GM18951 (cell line): Measurements from ENCODE around the gene UBTD2.

ENCODE experiments used
- POLR2A ChIP-seq: IDR thresholded peaks from 4 replicates; pipeline ENCODE4 v1.6.1; 2011; ENCODE audit warnings: mild to moderate bottlenecking; ENCODE audit not compliant: insufficient read length, insufficient read depth; ENCODE audit errors: extremely low read depth
- in situ Hi-C: fragments of 300-500 bp; cut with MboI; formaldehyde crosslinking; loops from one replicate; pipeline ENCODE4 v1.12.0; 2022; ENCODE audit warnings: low sequenced_read_pairs, mixed read lengths, inconsistent platforms; ENCODE audit not compliant: unreplicated experiment

UBTD2 gene

GRCh38 chr5:172283862-172284610, 472 bp upstream of the UBTD2 start:
- in situ Hi-C loops = loop anchor here (10.0 kb wide), 2 partner anchors 89 to 169 kb away; partner anchors contain the start of gene EFCAB9
- peak; percentile 88 for TF ChIP-seq POLR2A

GRCh38 chr5:172282272-172283019, 1.1 kb downstream of the UBTD2 start:
- no peak for TF ChIP-seq POLR2A
- in situ Hi-C loops = loop anchor here (10.0 kb wide), 2 partner anchors 88 to 168 kb away; partner anchors contain the start of gene EFCAB9

DNA sequence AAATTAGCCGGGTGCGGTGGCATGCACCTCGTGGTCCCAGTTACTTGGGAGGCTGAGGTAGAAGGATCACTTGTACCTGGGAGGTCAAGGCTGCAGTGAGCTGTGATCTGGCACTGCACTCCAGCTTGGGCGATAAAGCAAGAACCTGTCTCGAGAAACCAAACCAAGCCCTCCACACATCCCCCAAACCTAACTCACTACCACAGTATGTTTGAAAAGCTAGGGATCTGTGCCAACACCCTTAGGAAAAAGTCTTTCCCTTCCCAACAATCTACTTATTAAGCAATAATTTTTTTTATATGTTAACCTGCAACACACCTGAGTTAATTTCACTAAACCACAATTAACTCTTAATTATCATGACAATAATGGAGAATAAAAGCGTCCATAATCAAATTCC, 2.2 kb downstream of the UBTD2 start:
- no peak for TF ChIP-seq POLR2A
- in situ Hi-C loops = loop anchor here (10.0 kb wide), 2 partner anchors 87 to 167 kb away; partner anchors contain the start of gene EFCAB9

DNA sequence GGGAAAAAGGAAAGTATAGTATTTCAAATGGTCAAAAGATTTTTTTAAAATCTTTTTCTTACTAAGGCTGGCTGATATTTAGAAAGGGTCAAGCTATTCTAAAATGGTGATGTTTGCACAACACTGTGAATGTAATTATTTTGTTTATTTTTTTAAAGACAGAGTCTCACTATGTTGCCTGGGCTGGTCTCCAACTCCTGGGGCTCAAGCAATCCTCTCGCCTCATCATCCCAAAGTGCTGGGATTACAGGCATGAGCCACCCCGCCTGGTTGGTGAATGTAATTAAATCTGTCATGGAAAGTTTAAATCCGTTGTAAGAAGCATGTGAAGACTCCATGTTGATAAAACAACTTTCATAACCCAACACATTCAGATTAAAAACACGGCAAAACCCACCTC, 2.6 kb downstream of the UBTD2 start:
- TF ChIP-seq POLR2A = no peak
- in situ Hi-C loops = loop anchor here (10.0 kb wide), 2 partner anchors 86 to 166 kb away; partner anchors contain the start of gene EFCAB9

DNA sequence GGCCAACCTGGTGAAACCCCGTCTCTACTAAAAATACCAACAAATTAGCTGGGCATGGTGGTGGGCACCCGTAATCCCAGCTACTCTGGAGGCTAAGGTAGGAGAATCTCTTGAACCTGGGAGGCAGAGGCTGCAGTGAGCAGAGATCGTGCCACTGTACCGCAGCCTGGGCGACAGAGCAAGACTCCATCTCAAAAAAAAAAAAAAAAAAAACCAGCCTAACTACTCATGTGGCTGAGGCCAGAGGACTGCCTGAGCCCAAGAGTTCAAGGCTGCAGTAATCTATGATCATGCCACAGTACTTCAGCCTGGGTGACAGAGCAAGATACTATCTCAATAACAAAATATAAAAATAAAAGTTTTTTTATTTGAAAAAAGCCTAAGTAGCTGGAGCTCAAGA, 3.2 kb downstream of the UBTD2 start:
- no peak for TF ChIP-seq POLR2A
- in situ Hi-C loops = loop anchor here (10.0 kb wide), 2 partner anchors 86 to 166 kb away; partner anchors contain the start of gene EFCAB9

- TF ChIP-seq POLR2A = no peak
- in situ Hi-C loops = no loop called here
These were observed 5.2 kb downstream of the UBTD2 start for GRCh38 chr5:172278356-172278755.

DNA sequence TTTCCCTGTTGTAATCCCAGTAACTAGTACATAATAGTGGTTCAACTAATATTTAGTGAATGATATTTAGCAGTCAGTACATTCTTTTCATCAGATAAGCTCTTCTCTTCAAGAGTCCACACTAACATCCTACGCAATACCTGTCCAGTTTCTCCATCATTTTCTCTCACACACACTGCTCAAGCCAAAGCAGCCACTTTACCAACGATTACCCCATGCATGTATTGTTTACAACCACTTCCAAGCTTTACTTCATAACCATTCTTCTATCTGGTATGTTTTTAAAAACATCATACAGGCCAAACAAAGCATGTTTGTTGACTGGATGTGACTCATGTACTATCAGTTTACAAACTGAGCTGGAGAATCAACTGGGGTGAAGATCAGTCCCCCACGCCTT, 7.3 kb downstream of the UBTD2 start:
- TF ChIP-seq POLR2A = no peak
- in situ Hi-C loops = no loop called here

DNA sequence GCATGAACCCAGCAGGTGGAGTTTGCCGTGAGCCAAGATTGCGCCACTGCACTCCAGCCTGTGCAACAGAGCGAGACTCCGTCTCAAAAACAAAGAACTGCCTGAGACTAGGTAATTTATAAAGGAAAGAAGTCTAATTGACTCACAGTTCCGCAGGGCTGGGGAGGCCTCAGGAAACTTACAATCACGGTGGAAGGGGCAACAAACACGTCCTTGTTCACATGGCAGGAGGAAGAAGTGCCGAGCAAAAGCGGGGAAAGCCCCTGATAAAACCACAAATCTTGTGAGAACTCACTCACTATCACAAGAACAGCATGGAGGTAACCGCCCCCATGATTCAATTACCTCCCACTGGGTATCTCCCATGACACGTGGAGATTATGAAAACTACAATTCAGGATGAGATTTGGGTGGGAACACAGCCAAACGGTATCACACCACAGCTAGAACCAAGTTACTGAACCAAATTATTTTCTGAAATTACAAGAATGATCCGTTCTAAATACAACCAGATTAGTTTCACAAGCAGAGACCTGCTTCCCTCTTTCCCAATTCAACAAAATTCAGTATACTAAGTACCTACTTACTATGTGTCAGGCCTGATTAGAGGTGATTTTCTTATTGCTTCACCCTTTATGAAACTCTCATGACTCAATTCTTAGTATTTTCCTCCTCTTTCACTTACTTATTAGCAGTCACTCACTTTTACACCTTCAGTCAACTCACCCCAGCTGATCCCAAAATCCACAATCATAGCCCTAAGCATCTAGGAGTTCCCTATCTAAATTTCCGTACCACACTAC, 8.4 kb downstream of the UBTD2 start:
- no peak for TF ChIP-seq POLR2A
- in situ Hi-C loops = no loop called here

GRCh38 chr5:172267943-172268342, 15.6 kb downstream of the UBTD2 start:
- TF ChIP-seq POLR2A = no peak
- in situ Hi-C loops = no loop called here

- in situ Hi-C loops = no loop called here
- TF ChIP-seq POLR2A = no peak
These were observed 16.9 kb downstream of the UBTD2 start for GRCh38 chr5:172266676-172267092.

GRCh38 chr5:172266071-172266675, 17.4 kb downstream of the UBTD2 start:
- in situ Hi-C loops = no loop called here

GRCh38 chr5:172264815-172265395, 18.7 kb downstream of the UBTD2 start:
- in situ Hi-C loops = no loop called here
- TF ChIP-seq POLR2A = no peak

More at GRCh38 chr5:172266071-172266675, 17.4 kb downstream of the UBTD2 start:
- TF ChIP-seq POLR2A = no peak
